Measurements from ENCODE around the gene DMWD. TPM values are rescaled to one million over a fixed set of nuclear protein-coding genes. Genes with fewer than 3 reads are reported as not detected.
A peak's percentile ranks its signal among the peaks of the same experiment; 100 is the strongest.

DMWD gene
- total and polyA plus RNA-seq, 2 donors (not counting 1 experiment from before 2014, with no cell fraction given) = 25.1 to 86.4 TPM

- DNase-seq = peak; percentile 40
- Histone ChIP-seq H3K27ac (ENCODE audit: low read length in 2 of 2) (no peak overlapping the region), H3K9ac (ENCODE audit: low read length) (no peak overlapping the region), H3K27me3 (replicated peaks in 1 of 4; ENCODE audit: control extremely low read depth in 1 of 4, control insufficient read depth in 3 of 4, insufficient read depth in 4 of 4, low read length in 3 of 4) (peaks cover 0 to 6% (median 2%) of the 10 kb centered on the region in 4 experiments), H2AFZ (ENCODE audit: insufficient read depth, low read depth, low read length, poor library complexity, severe bottlenecking) (peak overlapping the region; percentile 46), H3K36me3 (replicated peaks in 1 of 2; ENCODE audit: control extremely low read depth in 1 of 2, control insufficient read depth in 1 of 2, extremely low read depth in 1 of 2, insufficient read depth in 2 of 2, low read length in 1 of 2) (peaks cover 0 to 16% of the 10 kb centered on the region in 2 experiments), H3K4me3 (ENCODE audit: control extremely low read depth in 1 of 5, extremely low read depth in 1 of 5, insufficient read depth in 1 of 5, low read depth in 2 of 5, low read length in 4 of 5) (no peak overlapping the region), H4K20me1 (ENCODE audit: control insufficient read depth, insufficient read depth, low read length, poor library complexity, severe bottlenecking) (peaks cover 14% of the 10 kb centered on the region), H3K4me1 (ENCODE audit: control insufficient read depth in 2 of 2, insufficient read depth in 2 of 2, low read length in 2 of 2) (peaks cover 19 to 23% of the 10 kb centered on the region in 2 donors), H3K4me2 (replicated peaks; ENCODE audit: low read depth, low read length, poor library complexity, severe bottlenecking) (peak overlapping the region; percentile 78), H3K79me2 (ENCODE audit: control insufficient read depth, insufficient read depth, low read length) (no peaks in the 10 kb centered on the region), H3K9me3 (ENCODE audit: control extremely low read depth in 1 of 3, control insufficient read depth in 2 of 3, insufficient read depth in 1 of 3, low read length in 2 of 3) (no peaks in the 10 kb centered on the region)
- TF ChIP-seq EZH2 (IDR thresholded peaks at IDR 0.05; ENCODE audit: borderline replicate concordance, insufficient read depth, low read depth, low read length, poor library complexity, severe bottlenecking) (no peak), CTCF (IDR thresholded peaks at IDR 0.05) (no peak)
- POLR2A ChIA-PET = interaction anchor here (0.7 kb wide), 2 partner anchors 65 to 76 kb away, joined by 5 to 6 read pairs; no protein-coding TSS in a partner anchor
- CTCF ChIA-PET = interaction anchor here (0.5 to 2.2 kb wide), 25 partner anchors 10 to 1128 kb away, joined by 3 to 23 read pairs (median 4); partner anchors contain the start of genes DMWD, IRF2BP1, SIX5 and SYMPK
- Mint-ChIP-seq H3K4me1 (peaks cover 11% of the 10 kb centered on the region), H3K9me3 (ENCODE audit: insufficient read depth) (no peaks in the 10 kb centered on the region), H3K27ac (no peak overlapping the region), H3K4me3 (no peak overlapping the region), H3K27me3 (peaks cover 3% of the 10 kb centered on the region)
- ATAC-seq (ENCODE audit: low read depth) = no peak
- intact Hi-C loops (cut with micrococcal nuclease) = loop anchor here (1.0 to 2.0 kb wide), 5 partner anchors 24 to 200 kb away; partner anchors contain the start of genes DMWD and SYMPK
- 94% methylated on average over 10 of the region's 18 CpGs for WGBS (ENCODE audit: insufficient coverage)
Measured at GRCh38 chr19:45816236-45817009, 23.8 kb upstream of the DMWD start.
